H1 (cell line): ENCODE data around the gene TRIM14. TPM values are rescaled to one million over a fixed set of nuclear protein-coding genes. Genes with fewer than 3 reads are reported as not detected.

Experiments
- CTCF ChIA-PET: fragments of 300-600 bp; sonication (Branson Sonifier 250); formaldehyde crosslinking; loops from one replicate; lab custom pipeline; 2021; ENCODE audit not compliant: partially characterized antibody; lab: Charles Lee
- POLR2A ChIA-PET: fragments of 300-600 bp; sonication (Branson Sonifier 250); formaldehyde crosslinking; loops from one replicate; lab custom pipeline; 2021; ENCODE audit warnings: inconsistent platforms; ENCODE audit not compliant: partially characterized antibody; lab: Charles Lee
- DNase-seq, 2 experiments: peaks; one replicate each; pipeline versions ENCODE4 v3.0.0 to v3.0.0-alpha.2; 2010 to 2022; ENCODE audit warnings: low spot score in 2 of 2, low read depth in 1 of 2, mixed read lengths in 1 of 2
- FAIRE-seq: peaks from 2 replicates; lab custom pipeline; 2011; peaks lifted over from hg19 to GRCh38; lab: Jason Lieb, UNC
- H2AFZ ChIP-seq: 2 replicates; pipeline ENCODE4 v1.8.1; 2012; ENCODE audit warnings: low read length, inconsistent platforms
- H2AK5ac ChIP-seq: 2 replicates; pipeline ENCODE4 v1.6.1; 2013; ENCODE audit warnings: low read depth, low read length
- H2BK120ac ChIP-seq: replicated peaks from 2 replicates; pipeline ENCODE3; 2013; ENCODE audit warnings: low read depth, low read length, inconsistent platforms
- H2BK12ac ChIP-seq: 2 replicates; pipeline ENCODE4 v1.6.1; 2013; ENCODE audit warnings: low read depth, low read length
- H2BK15ac ChIP-seq: 2 replicates; pipeline ENCODE4 v1.6.1; 2013; ENCODE audit warnings: low read length
- H2BK20ac ChIP-seq: 2 replicates; pipeline ENCODE4 v1.6.1; 2013; ENCODE audit warnings: low read length
- H2BK5ac ChIP-seq: 2 replicates; pipeline ENCODE4 v1.6.1; 2013; ENCODE audit warnings: low read depth, low read length
- H3K14ac ChIP-seq: 2 replicates; pipeline ENCODE4 v1.6.1; 2013; ENCODE audit warnings: inconsistent platforms; ENCODE audit not compliant: insufficient read length
- H3K18ac ChIP-seq: 2 replicates; pipeline ENCODE4 v1.6.1; 2013; ENCODE audit warnings: low read length; ENCODE audit errors: extremely low read depth
- H3K23ac ChIP-seq: 2 replicates; pipeline ENCODE4 v1.6.1; 2013; ENCODE audit warnings: inconsistent platforms; ENCODE audit not compliant: insufficient read length
- H3K23me2 ChIP-seq: 2 replicates; pipeline ENCODE4 v1.6.1; 2013; ENCODE audit warnings: low read depth, low read length
- H3K27ac ChIP-seq: 2 replicates; pipeline ENCODE4 v1.6.1; 2011; ENCODE audit warnings: low read depth, low read length, inconsistent platforms
- H3K27me3 ChIP-seq, 4 experiments: replicated peaks in 1 of 4; 1 replicate in 1 of 4; 2 replicates in 3 of 4; pipeline versions ENCODE4 v1.6.1 to v1.8.1; 2011 to 2013; ENCODE audit warnings: low read length in 3 of 4, mild to moderate bottlenecking in 3 of 4, inconsistent platforms in 2 of 4, mixed read lengths in 2 of 4, moderate library complexity in 1 of 4; ENCODE audit not compliant: control insufficient read depth in 3 of 4, insufficient read depth in 3 of 4; ENCODE audit errors: extremely low read depth in 1 of 4
- H3K36me3 ChIP-seq, 4 experiments: 2 replicates each; pipeline versions ENCODE4 v1.6.1 to v1.8.1; 2011 to 2013; ENCODE audit warnings: mild to moderate bottlenecking in 4 of 4, low read length in 3 of 4, moderate library complexity in 2 of 4, control low read depth in 1 of 4, inconsistent platforms in 1 of 4; ENCODE audit not compliant: insufficient read depth in 4 of 4, control insufficient read depth in 2 of 4
- H3K4ac ChIP-seq: replicated peaks from 2 replicates; pipeline ENCODE3; 2013; ENCODE audit warnings: low read length, low read depth, mixed read lengths, inconsistent platforms; ENCODE audit not compliant: insufficient read length
- H3K4me1 ChIP-seq, 4 experiments: replicated peaks in 1 of 4; 1 replicate in 1 of 4; 2 replicates in 3 of 4; pipeline versions ENCODE4 v1.6.1 to v1.8.1; 2011 to 2013; ENCODE audit warnings: low read length in 3 of 4, inconsistent platforms in 2 of 4, mixed read lengths in 1 of 4; ENCODE audit not compliant: insufficient read depth in 4 of 4, control insufficient read depth in 3 of 4
- H3K4me2 ChIP-seq, 2 experiments: 2 replicates each; pipeline versions ENCODE4 v1.6.1 to v1.8.1; 2011 to 2013; ENCODE audit warnings: low read depth in 2 of 2, low read length in 2 of 2, control low read depth in 1 of 2, inconsistent platforms in 1 of 2, mild to moderate bottlenecking in 1 of 2; ENCODE audit not compliant: insufficient read depth in 1 of 2
- H3K4me3 ChIP-seq, 4 experiments: fragments of 200-600, 300-600 bp in 1 of 4; sonication (generic), shearing (Covaris generic), sonication (Bioruptor Twin) in 1 of 4; 2 replicates each; pipeline versions ENCODE4 v1.5.1 to v1.8.1; 2011 to 2016; ENCODE audit warnings: low read length in 4 of 4, low read depth in 3 of 4, control low read depth in 2 of 4, inconsistent platforms in 2 of 4, mild to moderate bottlenecking in 2 of 4, mixed read lengths in 1 of 4, moderate library complexity in 1 of 4; ENCODE audit not compliant: insufficient read depth in 2 of 4; ENCODE audit errors: extremely low read depth in 1 of 4
- H3K56ac ChIP-seq: replicated peaks from 2 replicates; pipeline ENCODE3; 2013; ENCODE audit warnings: low read depth, mild to moderate bottlenecking, mixed read lengths, low read length, inconsistent platforms; ENCODE audit not compliant: insufficient read length
- H3K79me1 ChIP-seq: 2 replicates; pipeline ENCODE4 v1.6.1; 2013; ENCODE audit warnings: low read depth, low read length, control low read depth
- H3K79me2 ChIP-seq, 2 experiments: 2 replicates each; pipeline versions ENCODE4 v1.6.1 to v1.8.1; 2012 to 2013; ENCODE audit warnings: low read length in 2 of 2, mild to moderate bottlenecking in 2 of 2, inconsistent platforms in 1 of 2; ENCODE audit not compliant: insufficient read depth in 2 of 2, control insufficient read depth in 1 of 2
- H3K9ac ChIP-seq, 4 experiments: replicated peaks in 1 of 4; 1 replicate in 1 of 4; 2 replicates in 3 of 4; pipeline versions ENCODE4 v1.6.1 to v1.8.1; 2011 to 2013; ENCODE audit warnings: low read depth in 3 of 4, low read length in 3 of 4, control low read depth in 2 of 4, mild to moderate bottlenecking in 2 of 4, moderate library complexity in 2 of 4, inconsistent platforms in 1 of 4; ENCODE audit errors: extremely low read depth in 1 of 4
- H3K9me3 ChIP-seq, 2 experiments: 2 replicates each; pipeline versions ENCODE4 v1.6.1 to v1.8.1; 2012 to 2013; ENCODE audit warnings: mild to moderate bottlenecking in 2 of 2, moderate library complexity in 2 of 2, control low read depth in 1 of 2, inconsistent platforms in 1 of 2, low read depth in 1 of 2, low read length in 1 of 2, mixed read lengths in 1 of 2; ENCODE audit not compliant: insufficient read depth in 2 of 2
- H4K20me1 ChIP-seq, 2 experiments: replicated peaks in 1 of 2; 2 replicates each; pipeline versions ENCODE3 to v1.8.1; 2011 to 2013; ENCODE audit warnings: inconsistent platforms in 2 of 2, low read length in 2 of 2, mild to moderate bottlenecking in 1 of 2; ENCODE audit not compliant: insufficient read depth in 2 of 2, control insufficient read depth in 1 of 2
- H4K5ac ChIP-seq: 2 replicates; pipeline ENCODE4 v1.6.1; 2013; ENCODE audit warnings: low read length, low read depth, mixed read lengths, inconsistent platforms; ENCODE audit not compliant: insufficient read length
- H4K8ac ChIP-seq: 2 replicates; pipeline ENCODE4 v1.8.0; 2013; ENCODE audit warnings: mild to moderate bottlenecking, moderate library complexity, low read length, inconsistent platforms; ENCODE audit not compliant: insufficient read depth; ENCODE audit errors: extremely low read depth
- H4K91ac ChIP-seq: replicated peaks from 2 replicates; pipeline ENCODE3; 2013; ENCODE audit warnings: low read length, mixed read lengths, inconsistent platforms; ENCODE audit not compliant: insufficient read length
- CBX8 ChIP-seq: fragments of 300-800, 300-1000 bp; sonication (generic); IDR thresholded peaks from 2 replicates; pipeline ENCODE4 v1.7.1; 2016; ENCODE audit warnings: low read depth, low read length, borderline replicate concordance
- JUN ChIP-seq: IDR thresholded peaks from 2 replicates; pipeline ENCODE4 v1.6.1; 2011; ENCODE audit warnings: low read depth, mild to moderate bottlenecking, improper control_type of control experiment, low read length
- WGBS, 2 experiments: shearing (Covaris generic) in 1 of 2; methylation state at CpG; one replicate each; pipeline versions ENCODE4 v1.1.6 to v1.1.7; 2013 to 2015; ENCODE audit warnings: low lambda C conversion rate in 2 of 2, mixed read lengths in 2 of 2, inconsistent platforms in 1 of 2, low coverage in 1 of 2, missing lambda C conversion rate in 1 of 2; ENCODE audit not compliant: insufficient replicate concordance in 2 of 2, insufficient coverage in 1 of 2, insufficient read length in 1 of 2; ENCODE audit errors: extremely low coverage in 1 of 2, missing lambda C conversion rate in 1 of 2; 5-methylcytosine and 5-hydroxymethylcytosine counted together
- polyA plus RNA-seq, 7 experiments: library from polyadenylated mRNA; depleted of rRNA in 3 of 7; stranded (reverse) in 5 of 7; unstranded in 2 of 7; fragments of >200 nt in 5 of 7; fragments of 200-250 nt in 2 of 7; gene quantifications; 1 replicate in 5 of 7; 2 replicates in 1 of 7; 4 replicates in 1 of 7; pipeline versions ENCODE4 v1.2.1 to v1.2.3, GENCODE V29; 2011 to 2013; ENCODE audit warnings: missing spikeins in 2 of 7, mixed read lengths in 2 of 7
- total RNA-seq: library from RNA; stranded (reverse); fragmentation: NEBNext Ultra II Directional; extraction: Animal tissue kit (Norgen Biotek cat#: 25700); gene quantifications from 2 replicates; pipeline ENCODE4 v1.2.1, GENCODE V29; 2021

The TRIM14 gene
- total and polyA plus RNA-seq, 2 of the 8 experiments (the other 6 are each of a cell fraction or from before 2014, with no cell fraction given) = 9.2 to 19.4 TPM

- peaks cover 2% of the 10 kb centered on the region; the same call in 1 of the 2 replicates for H3K23me2 ChIP-seq
- no peaks in the 10 kb centered on the region; a peak in 1 of 4 replicates for H3K9me3 ChIP-seq
- POLR2A ChIA-PET = interaction anchor here (0.9 to 1.7 kb wide), 5 partner anchors 13 to 171 kb away, joined by 3 to 6 read pairs (median 6); partner anchors contain the start of genes NANS and TBC1D2
- DNase-seq (no peak), FAIRE-seq (no peak)
- H3K27ac ChIP-seq = no peak overlapping the region
- 90% methylated on average over 3 of the region's 3 CpGs; no CpG with 5 or more reads in 1 of the 2 experiments for WGBS, 2 experiments
- H3K27me3 ChIP-seq = no peaks in the 10 kb centered on the region; a peak in 2 of 7 replicates
- no peak overlapping the region for H3K4ac ChIP-seq
- peaks cover 2 to 11% (median 6%) of the 10 kb centered on the region in 4 experiments; a peak in 4 of 7 replicates for H3K4me1 ChIP-seq
- H3K36me3 ChIP-seq = peaks cover 2 to 28% (median 10%) of the 10 kb centered on the region in 4 experiments; a peak in 5 of 8 replicates
- CTCF ChIA-PET = interaction anchor here (0.7 to 3.5 kb wide), 3 partner anchors 11 to 115 kb away, joined by 3 to 29 read pairs (median 3); no protein-coding TSS in a partner anchor
- no peaks in the 10 kb centered on the region for H3K79me1 ChIP-seq
- H2AFZ ChIP-seq = no peak overlapping the region
- H2BK12ac ChIP-seq = no peak overlapping the region
- no peak overlapping the region for H2BK20ac ChIP-seq
- H2BK120ac ChIP-seq = no peak overlapping the region
- no peak overlapping the region for H2AK5ac ChIP-seq
- no peak overlapping the region for H3K56ac ChIP-seq
- H4K91ac ChIP-seq = no peak overlapping the region
- H3K18ac ChIP-seq = no peak overlapping the region
- H3K4me3 ChIP-seq = no peak overlapping the region
- H4K8ac ChIP-seq = no peak overlapping the region
- no peak overlapping the region for H2BK5ac ChIP-seq
- no peak overlapping the region for H3K14ac ChIP-seq
- TF ChIP-seq CBX8 (no peak), JUN (no peak)
- H4K20me1 ChIP-seq = peaks cover 4 to 7% of the 10 kb centered on the region in 2 experiments
- H3K23ac ChIP-seq = no peak overlapping the region
- no peak overlapping the region for H3K9ac ChIP-seq
- H4K5ac ChIP-seq = no peak overlapping the region
- no peak overlapping the region for H2BK15ac ChIP-seq
- no peak overlapping the region for H3K4me2 ChIP-seq
- H3K79me2 ChIP-seq = no peaks in the 10 kb centered on the region
These were observed 34.6 kb downstream of the TRIM14 start for GRCh38 chr9:98084396-98084795.
